ENCODE results near the gene ZFHX3. TPM values are rescaled to one million over a fixed set of nuclear protein-coding genes. Genes with fewer than 3 reads are reported as not detected.
A peak's percentile ranks its signal among the peaks of the same experiment; 100 is the strongest.

Gene ZFHX3
- total and polyA plus RNA-seq, 8 donors, result 2.5 to 17.6 (median 9.9) TPM

DNA sequence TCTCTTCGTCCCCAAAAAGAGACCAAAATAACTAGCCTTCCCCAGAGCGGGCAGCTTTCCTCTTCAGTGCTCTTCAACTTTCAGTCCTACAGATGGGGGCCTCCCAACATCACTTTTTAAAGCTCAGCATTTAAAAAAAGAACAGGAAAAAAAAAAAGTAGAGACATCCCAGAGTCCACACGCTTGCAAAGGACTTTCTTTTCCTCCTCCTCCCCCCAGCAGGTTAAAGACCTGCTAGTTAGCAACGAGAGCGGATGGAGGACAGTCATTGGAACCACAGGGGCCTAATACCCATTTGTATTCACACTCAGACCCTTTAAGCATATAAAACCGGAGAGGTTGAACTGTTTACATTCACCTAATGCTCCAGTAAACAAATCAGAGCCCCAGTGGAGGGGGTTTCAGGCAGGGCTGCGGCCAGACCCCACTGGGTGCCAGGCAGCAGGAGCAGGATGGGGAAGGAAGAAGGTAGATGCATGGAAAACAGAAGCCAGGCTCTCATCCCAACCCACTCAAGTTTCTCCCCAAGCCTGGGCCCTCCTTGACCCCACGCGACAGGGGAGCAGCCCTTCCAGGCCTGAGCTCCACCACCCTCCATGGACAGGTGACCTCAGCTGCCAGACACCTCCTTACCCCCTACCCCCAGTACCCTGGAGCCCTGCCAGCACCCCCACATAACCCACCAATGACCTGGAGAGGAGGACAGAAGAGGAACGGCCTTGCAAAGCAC is 15.2 kb downstream of the ZFHX3 start:
- Histone ChIP-seq H3K36me3 (no peaks in the 10 kb centered on the region), H3K9me3 (no peaks in the 10 kb centered on the region), H3K4me3 (no peak overlapping the region), H3K27ac (no peak overlapping the region), H3K27me3 (no peaks in the 10 kb centered on the region), H3K4me1 (peaks cover 5 to 29% (median 19%) of the 10 kb centered on the region in 3 donors)
- 72 to 78% methylated on average over 9 to 10 of the region's 10 CpGs for WGBS, 2 donors
- no peak for TF ChIP-seq CTCF (IDR thresholded peaks at IDR 0.05)
- intact Hi-C loops (cut with DNase I), result no loop called here
- DNase-seq (peak in 1 of 6 donors; percentile 72), ATAC-seq (peak in 1 of 4 donors; percentile 20), FAIRE-seq (no peak)

- no peaks in the 10 kb centered on the region for H3K36me3 ChIP-seq
- 93% methylated on average over 9 of the region's 9 CpGs for WGBS, 2 donors
- no peaks in the 10 kb centered on the region for H3K27me3 ChIP-seq
- H3K4me1 ChIP-seq, result peaks cover 12 to 29% (median 22%) of the 10 kb centered on the region in 3 donors
- intact Hi-C loops (cut with DNase I), result no loop called here
- FAIRE-seq (no peak), ATAC-seq (no peak), DNase-seq (no peak)
- H3K4me3 ChIP-seq, result no peak overlapping the region
- TF ChIP-seq CTCF (IDR thresholded peaks at IDR 0.05), result no peak
- no peak overlapping the region for H3K27ac ChIP-seq
- H3K9me3 ChIP-seq, result no peaks in the 10 kb centered on the region
These were observed 15.9 kb downstream of the ZFHX3 start for GRCh38 chr16:73031984-73032383.

- Histone ChIP-seq H3K9me3 (no peaks in the 10 kb centered on the region), H3K27ac (no peak overlapping the region), H3K4me3 (no peak overlapping the region), H3K4me1 (peaks cover 12 to 27% (median 25%) of the 10 kb centered on the region in 3 donors), H3K27me3 (no peaks in the 10 kb centered on the region), H3K36me3 (no peaks in the 10 kb centered on the region)
- intact Hi-C loops (cut with DNase I), result no loop called here
- 73 to 75% methylated on average over 21 of the region's 21 CpGs for WGBS, 2 donors
- ATAC-seq, result peak in 1 of 4 donors; percentile 14
- TF ChIP-seq CTCF (IDR thresholded peaks at IDR 0.05), result no peak
- DNase-seq, result no peak
- no peak for FAIRE-seq
These were observed 16.6 kb downstream of the ZFHX3 start for GRCh38 chr16:73031155-73031866.

DNA sequence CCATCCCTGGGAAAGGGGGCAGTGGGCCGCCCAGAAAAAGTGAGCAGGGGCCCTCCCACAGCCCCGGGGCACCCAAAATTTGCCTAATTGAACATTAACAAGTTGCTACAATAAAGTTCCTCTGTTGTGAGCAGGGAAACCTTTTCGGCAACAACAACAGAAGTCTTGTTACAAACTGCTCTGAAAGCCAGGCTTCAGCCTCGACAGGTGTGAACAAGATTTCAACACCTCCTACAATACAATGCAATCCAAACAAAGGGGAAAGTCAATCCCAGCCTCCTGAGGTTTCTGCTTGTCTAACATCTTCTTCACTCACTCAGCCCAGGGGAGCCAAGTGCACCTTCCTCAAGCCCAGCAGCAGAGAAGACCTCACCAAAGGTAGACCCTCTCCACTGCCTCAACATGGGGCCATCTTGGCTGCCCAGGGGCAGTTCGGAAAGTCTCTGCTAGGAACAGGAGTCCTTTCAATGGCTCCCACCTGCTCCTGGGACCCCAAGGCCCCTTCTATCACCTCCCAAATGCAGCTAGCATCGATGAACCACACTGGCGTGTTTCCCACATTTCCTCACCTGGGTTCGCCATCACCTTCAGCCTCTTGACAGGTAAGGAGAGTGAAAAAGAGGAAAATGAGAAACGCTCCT is 19.1 kb downstream of the ZFHX3 start:
- FAIRE-seq (no peak), ATAC-seq (no peak), DNase-seq (no peak)
- H3K9me3 ChIP-seq, result no peaks in the 10 kb centered on the region
- H3K4me3 ChIP-seq, result no peak overlapping the region
- intact Hi-C loops (cut with DNase I), result no loop called here
- peaks cover 12 to 35% (median 28%) of the 10 kb centered on the region in 3 donors for H3K4me1 ChIP-seq
- no peaks in the 10 kb centered on the region for H3K27me3 ChIP-seq
- no peaks in the 10 kb centered on the region for H3K36me3 ChIP-seq
- TF ChIP-seq CTCF (IDR thresholded peaks at IDR 0.05), result no peak
- peak overlapping the region in 1 of 4 donors; percentile 51 for H3K27ac ChIP-seq
- 83 to 85% methylated on average over 9 of the region's 9 CpGs for WGBS, 2 donors
